ENCODE measurements around the gene RABGAP1L.

RABGAP1L gene

DNA sequence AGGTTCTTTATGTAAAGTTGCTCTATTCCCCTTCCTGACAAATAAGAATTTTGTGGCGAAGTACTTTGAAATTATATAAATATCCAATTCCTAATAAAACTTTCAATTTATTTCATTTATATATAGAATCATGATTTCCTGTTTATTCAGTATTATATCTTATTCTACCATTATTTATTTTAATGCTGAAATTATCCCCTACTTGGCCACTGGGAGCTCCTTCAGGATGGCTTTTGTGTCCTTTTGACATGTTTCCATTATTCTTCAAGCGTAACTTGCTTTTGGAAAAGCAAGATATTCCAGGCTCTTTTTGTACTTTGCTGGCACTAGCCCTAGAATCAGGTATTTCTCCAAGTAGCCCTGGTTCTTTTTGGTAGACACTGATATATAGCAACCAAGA, 773.3 kb downstream of the RABGAP1L start:
- DNase-seq (ENCODE audit: extremely low read depth, low read depth) = no peak

DNA sequence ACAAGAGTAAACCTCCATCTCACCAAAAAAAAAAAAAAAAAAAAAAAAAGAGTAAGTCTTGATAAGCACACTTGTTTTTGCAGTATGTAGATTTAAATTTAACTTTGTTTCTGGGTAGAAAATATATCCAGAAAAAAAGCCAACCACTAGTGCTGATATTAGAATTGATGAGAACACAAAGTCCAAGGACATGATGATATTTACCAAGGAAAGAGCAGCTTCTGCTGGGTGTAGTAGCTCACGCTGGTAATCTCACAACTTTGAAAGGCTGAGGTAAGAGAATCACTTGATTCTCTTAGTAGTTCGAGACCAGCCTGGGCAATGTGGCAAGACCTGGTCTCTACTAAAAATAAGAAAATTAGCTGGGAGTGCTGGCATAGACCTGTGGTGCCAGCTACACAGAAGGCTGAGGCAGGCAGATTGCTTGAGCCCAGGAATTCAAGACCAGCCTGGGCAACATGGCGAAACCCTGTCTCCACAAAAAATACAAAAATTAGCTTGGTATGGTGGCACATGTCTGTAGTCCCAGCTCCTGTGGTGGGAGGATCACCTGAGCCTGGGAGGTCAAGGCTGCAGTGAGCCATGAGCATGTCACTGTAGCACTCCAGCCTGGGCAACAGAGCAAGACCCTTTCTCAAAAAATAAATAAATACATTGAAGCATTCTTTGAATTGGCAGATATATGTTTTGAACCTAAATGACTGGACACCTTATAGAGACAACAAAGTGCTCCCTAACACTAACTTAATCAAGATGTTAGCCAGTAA, 776.8 kb downstream of the RABGAP1L start:
- TF ChIP-seq, protein P1, sequence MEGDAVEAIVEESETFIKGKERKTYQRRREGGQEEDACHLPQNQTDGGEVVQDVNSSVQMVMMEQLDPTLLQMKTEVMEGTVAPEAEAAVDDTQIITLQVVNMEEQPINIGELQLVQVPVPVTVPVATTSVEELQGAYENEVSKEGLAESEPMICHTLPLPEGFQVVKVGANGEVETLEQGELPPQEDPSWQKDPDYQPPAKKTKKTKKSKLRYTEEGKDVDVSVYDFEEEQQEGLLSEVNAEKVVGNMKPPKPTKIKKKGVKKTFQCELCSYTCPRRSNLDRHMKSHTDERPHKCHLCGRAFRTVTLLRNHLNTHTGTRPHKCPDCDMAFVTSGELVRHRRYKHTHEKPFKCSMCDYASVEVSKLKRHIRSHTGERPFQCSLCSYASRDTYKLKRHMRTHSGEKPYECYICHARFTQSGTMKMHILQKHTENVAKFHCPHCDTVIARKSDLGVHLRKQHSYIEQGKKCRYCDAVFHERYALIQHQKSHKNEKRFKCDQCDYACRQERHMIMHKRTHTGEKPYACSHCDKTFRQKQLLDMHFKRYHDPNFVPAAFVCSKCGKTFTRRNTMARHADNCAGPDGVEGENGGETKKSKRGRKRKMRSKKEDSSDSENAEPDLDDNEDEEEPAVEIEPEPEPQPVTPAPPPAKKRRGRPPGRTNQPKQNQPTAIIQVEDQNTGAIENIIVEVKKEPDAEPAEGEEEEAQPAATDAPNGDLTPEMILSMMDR (IDR thresholded peaks at IDR 0.05; ENCODE audit: low read depth, low read length, missing control alignments) = no peak
- no peak overlapping the region for H3K4me3 ChIP-seq (replicated peaks; ENCODE audit: low read depth, low read length)
- DNase-seq (ENCODE audit: extremely low read depth, low read depth) = no peak

More for the DNA sequence above, 773.3 kb downstream of the RABGAP1L start:
- H3K4me3 ChIP-seq (replicated peaks; ENCODE audit: low read depth, low read length) = no peak overlapping the region
- TF ChIP-seq, protein P1 (IDR thresholded peaks at IDR 0.05; ENCODE audit: low read depth, low read length, missing control alignments) = no peak

DNA sequence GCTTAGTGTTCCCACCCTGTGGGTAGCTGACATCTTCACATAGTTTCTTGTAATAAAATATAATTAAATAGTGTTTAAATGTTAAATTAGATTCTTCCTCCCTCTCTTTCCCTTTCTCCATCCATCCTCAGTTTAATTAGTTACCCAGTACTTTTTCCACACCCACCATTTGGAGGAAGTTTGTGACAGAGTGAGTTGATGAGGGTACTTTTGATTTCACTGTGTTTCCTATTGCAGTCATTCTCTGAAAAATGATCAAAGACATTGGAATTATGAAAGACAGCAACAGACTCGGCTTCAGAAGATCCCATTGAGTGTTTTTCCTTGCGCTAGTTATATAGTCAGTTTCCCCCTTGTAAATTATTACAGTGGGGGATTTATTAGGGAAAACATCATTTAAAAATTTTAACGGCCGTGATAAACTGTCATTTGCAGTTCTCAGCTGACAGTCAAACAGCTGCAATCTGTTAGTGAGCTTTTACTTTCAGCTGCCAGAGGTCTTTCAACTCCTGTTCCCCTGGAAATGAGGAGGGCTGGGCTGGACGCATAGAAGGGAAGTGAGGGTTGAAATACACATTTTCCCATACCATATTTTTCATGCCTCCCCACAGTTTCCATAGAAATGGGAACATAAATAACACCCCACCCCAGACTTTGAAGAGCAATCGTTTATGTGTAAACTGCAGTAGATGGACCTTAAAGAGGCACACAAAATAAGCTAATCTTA, 779.1 kb downstream of the RABGAP1L start:
- TF ChIP-seq, protein P1 (IDR thresholded peaks at IDR 0.05; ENCODE audit: low read depth, low read length, missing control alignments) = no peak
- DNase-seq (ENCODE audit: extremely low read depth, low read depth) = no peak
- no peak overlapping the region for H3K4me3 ChIP-seq (replicated peaks; ENCODE audit: low read depth, low read length)

DNA sequence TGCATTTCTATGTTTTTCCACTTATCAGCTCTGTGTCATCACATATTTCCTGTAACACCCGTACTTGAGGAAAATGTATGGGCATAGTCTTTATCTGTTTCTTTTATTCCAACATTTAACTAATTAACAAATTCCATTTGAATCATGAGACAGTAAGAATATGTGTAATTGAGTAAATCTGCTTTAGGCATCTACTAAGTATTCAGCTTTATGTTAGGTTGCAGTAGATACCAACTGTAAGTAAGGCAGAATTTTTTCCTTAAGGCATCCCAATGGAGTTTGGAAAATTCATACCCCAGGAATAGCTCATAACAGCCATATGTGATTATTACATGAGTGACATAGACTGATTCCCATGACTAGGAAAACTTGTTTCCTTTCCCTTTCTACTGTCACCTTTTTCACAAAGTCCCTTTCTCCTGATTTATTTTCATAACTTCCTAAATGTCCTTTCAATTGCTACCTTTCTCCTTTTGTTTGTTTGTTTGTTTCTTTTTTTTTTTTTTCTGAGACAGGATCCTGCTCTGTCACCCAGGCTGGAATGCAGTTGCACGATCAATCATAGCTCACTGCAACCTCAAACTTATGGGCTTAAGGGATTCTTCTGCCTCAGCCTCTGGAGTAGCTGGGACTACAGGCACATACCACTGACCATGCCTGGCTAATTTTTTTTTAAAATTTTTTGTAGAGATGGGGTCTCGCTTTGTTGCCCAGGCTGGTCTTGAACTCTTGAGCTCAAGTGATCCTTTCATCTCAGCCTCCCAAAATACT, 780.6 kb downstream of the RABGAP1L start:
- H3K4me3 ChIP-seq (replicated peaks; ENCODE audit: low read depth, low read length) = no peak overlapping the region
- DNase-seq (ENCODE audit: extremely low read depth, low read depth) = no peak
- TF ChIP-seq, protein P1 (IDR thresholded peaks at IDR 0.05; ENCODE audit: low read depth, low read length, missing control alignments) = no peak

DNA sequence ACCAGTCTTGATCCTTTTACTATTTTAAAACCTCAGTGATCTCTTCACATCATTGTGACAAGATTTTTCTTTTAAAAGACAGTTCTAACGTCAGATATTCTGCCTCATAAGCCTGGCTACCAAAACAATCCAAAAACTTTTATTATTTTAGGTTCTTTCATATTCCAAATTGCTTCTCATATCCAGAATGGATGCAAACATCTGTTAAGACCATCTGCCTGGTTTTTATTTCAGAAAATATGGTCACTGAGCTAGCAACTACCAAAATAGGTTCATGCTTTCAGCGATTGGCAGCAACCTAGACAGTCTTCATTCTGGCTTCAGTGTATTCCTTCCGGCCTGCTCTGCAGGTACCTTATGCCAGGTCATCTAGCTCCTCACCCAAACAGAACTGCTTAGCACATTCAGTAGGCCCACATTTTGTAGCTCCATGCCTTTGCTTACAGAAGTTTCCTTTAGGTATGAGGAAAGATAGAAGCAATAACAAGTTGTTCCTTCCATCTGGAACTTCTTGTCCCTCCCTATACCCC, 781.4 kb downstream of the RABGAP1L start:
- DNase-seq (ENCODE audit: extremely low read depth, low read depth) = no peak
- TF ChIP-seq, protein P1 (IDR thresholded peaks at IDR 0.05; ENCODE audit: low read depth, low read length, missing control alignments) = no peak
- no peak overlapping the region for H3K4me3 ChIP-seq (replicated peaks; ENCODE audit: low read depth, low read length)

DNA sequence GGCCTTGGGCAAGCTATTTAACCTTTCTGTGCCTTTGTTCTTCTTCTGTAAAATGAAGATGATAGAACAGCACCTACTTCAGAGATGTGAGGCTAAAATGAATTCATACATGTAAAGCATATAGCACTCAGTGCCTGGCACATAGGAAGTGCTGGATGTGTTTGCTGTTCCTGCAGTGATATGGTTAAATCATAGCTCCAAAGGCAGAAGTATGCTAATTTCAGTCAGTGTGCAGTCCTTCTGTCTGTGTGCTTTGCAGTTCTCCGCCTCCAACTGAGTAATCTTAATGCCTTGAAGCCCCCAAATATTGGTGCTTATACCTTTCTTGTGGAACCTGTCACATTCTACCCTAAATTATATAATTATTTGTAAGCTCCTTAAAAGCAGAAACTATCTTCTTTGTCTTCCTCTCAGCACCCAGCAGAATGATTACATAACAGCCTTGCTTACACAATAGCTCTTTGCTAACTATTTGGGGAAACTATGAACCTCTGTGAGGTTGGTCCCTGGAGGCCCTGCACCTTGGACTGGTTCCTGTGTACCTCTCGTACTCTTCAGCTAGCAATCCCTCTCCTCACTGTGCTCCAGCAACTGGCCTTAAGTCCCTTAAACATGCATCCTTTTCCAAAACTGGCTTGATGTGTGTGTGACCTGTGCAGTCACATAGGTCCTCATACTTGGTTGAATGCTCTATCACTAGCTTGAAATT, 783.4 kb downstream of the RABGAP1L start:
- no peak for DNase-seq (ENCODE audit: extremely low read depth, low read depth)
- TF ChIP-seq, protein P1 (IDR thresholded peaks at IDR 0.05; ENCODE audit: low read depth, low read length, missing control alignments) = no peak
- H3K4me3 ChIP-seq (replicated peaks; ENCODE audit: low read depth, low read length) = no peak overlapping the region

All from HFF-Myc (cell line).